Activated CD8-positive, alpha-beta memory T cell treated with anti-CD3 and anti-CD28 coated beads, Interleukin-2, amount 50 U/mL, for 24 hours (primary cell): Measurements from ENCODE around the gene IGLL5.

Source experiments
- DNase-seq: peaks from one replicate; pipeline ENCODE4 v3.0.0-alpha.2; 2020; ENCODE audit errors: extremely low read depth

The IGLL5 gene

GRCh38 chr22:22927196-22927887, 39.7 kb downstream of the IGLL5 start:
- no peak for DNase-seq

GRCh38 chr22:22927888-22928665, 40.5 kb downstream of the IGLL5 start:
- no peak for DNase-seq

DNA sequence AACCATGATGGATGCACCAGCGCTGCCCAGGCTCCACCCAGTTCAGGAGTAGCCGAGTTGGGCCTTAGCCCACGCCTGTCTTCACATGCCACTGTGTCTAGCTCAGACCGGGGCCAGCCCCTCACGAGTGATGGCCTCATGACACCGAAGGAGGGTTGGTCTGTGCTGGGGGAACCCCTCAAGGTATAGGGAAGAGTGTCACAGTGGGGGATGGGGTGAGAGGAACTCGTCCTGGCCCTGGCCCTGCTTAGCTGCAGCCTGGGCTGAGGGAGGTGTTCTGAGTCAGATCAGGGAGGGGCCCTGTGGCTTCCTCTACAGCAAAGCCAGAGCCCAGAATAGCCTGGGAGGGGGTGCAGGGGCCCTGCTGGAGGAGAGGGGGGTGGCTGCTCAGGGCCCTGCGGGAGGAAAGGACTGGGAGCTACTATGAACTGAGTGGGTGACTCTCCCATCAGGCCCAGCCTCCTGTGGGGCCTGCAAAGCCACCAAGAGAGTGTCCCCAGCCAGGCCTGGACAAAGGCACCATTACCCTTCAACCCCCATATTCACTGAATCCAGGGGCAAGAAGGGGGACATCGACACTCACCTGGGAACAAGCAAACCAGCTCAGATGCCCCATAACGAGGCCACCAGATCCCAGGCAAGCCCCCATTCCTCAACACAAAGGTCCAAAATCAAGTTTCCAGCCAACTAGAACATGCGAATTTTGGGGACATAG, 41.2 kb downstream of the IGLL5 start:
- no peak for DNase-seq

GRCh38 chr22:22929381-22930221, 42.0 kb downstream of the IGLL5 start:
- no peak for DNase-seq

GRCh38 chr22:22930222-22930497, 42.5 kb downstream of the IGLL5 start:
- DNase-seq = no peak

DNA sequence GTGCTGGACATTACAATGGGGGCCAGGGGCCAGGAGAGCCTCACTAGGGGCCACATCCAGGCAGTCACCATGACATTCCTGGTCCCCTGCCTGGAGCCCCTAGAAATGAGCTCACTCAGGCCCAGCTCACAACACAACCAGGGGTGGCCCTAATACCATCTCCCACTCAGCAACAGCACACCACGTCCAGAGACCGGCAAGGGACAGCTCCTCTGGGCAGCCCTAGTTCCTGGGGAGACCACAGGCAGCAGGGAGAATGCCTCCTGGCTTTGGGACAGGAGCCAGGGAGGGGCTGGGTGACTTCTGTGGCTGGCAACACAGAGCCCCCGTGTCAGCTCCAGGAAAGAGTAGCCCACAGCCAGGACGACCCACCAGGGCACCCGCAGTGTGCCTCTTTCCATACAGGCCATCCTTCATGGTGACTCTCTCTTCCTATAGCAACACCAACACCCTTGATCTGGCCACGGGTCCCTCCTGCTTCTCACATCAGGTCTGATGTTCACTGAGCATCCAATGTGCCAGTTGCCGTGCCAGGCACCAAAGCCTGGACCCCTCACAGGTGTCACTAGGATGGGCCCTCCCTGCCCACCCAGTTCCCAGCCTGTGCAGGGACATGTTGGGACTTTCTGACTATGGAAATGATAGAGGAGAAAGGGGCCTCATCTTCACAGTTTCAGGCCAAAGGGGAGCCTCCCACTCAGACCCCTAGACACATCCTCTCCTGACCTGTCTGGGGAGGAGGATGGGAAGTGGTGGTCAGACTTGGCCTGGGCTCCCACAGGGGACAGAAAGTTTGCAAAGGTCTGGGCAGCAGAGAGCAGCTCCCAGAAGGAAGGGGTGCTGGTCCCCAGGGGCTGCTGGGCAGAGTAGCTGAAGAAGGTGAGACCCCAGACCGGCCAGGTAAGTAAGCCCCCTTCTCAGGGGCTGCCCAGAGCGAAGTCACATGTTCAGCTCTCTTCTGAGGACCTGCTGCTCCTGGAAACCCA, 43.2 kb downstream of the IGLL5 start:
- no peak for DNase-seq

GRCh38 chr22:22931557-22932270, 44.1 kb downstream of the IGLL5 start:
- no peak for DNase-seq

GRCh38 chr22:22932512-22932941, 44.9 kb downstream of the IGLL5 start:
- no peak for DNase-seq

- DNase-seq = no peak
These were observed 45.6 kb downstream of the IGLL5 start for GRCh38 chr22:22933100-22933806.

GRCh38 chr22:22933807-22934542, 46.4 kb downstream of the IGLL5 start:
- DNase-seq = no peak

DNA sequence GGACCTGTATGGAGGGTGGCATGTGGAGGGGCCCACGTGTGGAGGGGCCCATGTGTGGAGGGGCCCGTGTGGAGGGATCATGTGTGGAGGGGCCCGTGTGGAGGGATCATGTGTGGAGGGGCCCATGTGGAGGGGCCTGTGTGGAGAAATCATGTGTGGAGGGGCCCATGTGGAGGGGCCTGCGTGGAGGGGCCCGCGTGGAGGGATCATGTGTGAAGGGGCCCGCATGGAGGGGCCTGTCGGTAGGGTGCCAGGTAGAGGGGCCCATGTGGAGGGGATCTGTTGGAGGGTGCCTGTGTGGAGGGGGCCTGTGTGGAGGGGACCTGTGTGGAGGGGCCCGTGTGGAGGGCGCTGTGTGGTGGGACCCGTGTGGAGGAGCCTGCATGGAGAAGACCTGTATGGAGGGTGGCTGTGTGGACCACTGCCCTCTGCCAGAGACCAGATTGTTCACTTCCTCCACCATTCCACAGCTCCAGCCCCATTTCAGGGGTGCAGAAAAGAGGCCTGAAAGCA, 47.0 kb downstream of the IGLL5 start:
- DNase-seq = no peak

DNA sequence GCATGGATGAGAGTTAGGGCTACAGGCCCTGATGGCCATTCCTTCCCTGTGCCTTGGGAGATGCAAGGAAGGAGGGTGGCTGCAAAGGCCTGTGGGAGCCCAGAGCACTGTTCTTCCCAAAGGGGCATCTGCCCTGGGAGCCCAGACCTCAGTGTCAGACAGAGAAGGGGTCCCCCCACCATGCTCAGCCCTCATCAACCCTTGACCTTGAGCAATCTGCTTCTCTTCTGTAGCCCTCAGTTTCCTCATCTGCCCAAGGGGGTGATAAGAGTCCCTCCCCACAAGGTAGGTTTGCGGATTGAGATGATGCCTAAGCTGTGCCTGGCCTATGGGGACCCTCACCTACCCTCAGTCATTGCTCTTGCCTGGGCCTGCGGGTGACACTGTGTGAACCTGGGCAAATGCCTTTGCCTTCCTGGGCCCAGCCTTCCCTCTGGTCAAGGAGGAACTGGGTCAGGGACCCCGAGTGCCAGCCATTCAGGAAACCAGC, 47.5 kb downstream of the IGLL5 start:
- no peak for DNase-seq

- DNase-seq = no peak
These were observed 48.0 kb downstream of the IGLL5 start for GRCh38 chr22:22935546-22936157.

DNA sequence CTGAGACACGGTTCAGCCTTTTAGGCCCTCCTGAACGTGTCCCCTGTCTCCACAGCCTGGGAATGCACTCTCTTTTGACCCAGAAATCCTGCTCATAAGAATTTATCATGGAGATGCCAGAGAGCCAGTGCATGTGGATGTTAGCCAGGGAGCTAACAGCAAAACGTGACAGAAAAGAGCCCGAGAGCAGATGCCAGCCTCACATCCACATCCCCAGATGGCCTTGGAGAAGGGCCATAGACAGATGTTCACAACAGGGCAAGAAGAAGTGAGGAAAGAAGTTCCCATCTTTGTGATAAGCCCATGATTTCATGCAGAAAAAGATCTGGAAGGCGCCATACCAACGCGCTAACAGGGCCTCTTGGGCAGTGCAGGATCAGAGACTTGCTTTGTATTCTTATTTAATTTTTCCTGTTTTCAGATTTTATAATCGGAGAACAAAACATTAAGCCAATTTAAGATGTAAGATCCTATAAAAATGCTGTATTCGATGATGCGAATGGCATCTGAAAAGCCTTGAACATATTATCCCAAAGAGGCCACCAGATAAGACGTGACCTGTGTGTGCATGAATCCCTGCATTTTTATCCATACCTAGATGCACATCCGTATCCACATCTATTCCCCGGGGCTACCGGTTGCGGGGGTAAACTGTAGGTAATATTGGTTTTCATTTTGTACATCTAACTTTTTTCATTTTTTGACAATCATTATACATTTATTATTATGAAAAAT, 48.7 kb downstream of the IGLL5 start:
- no peak for DNase-seq

GRCh38 chr22:22936915-22937656, 49.5 kb downstream of the IGLL5 start:
- no peak for DNase-seq

DNA sequence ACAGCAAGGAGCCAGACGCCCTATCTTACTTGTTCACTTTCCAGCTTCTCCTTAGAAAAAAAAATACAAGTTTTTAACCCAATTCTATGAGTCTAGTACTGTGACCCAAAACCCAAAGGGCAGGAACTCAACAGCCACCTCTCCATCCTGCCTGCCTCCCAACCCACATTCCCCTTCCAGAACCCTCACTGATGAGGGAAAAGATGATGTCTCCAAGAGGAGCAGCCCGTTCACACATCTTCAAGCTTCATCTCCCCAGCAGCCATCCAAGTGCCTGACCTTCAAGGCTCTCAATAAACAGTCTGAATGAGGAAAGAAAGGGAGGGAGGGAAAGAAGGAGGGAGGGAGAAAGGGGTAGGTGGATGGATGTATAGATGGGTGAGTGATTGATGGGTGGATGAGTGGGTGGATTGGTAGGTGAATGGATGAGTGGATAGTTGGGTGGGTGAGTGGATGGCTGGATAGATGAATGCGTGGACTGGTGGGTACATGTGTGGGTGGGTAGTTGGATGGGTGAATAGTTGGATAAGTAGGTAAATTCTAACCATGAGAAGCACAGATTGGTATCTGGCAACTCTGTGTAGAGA, 50.4 kb downstream of the IGLL5 start:
- no peak for DNase-seq
